Measurements from ENCODE around the gene F11. TPM values are rescaled to one million over a fixed set of nuclear protein-coding genes. Genes with fewer than 3 reads are reported as not detected.

F11 gene
- total and polyA plus RNA-seq, 9 of the 15 experiments (the other 6 are each of a cell fraction or from before 2014, with no cell fraction given), result not detected

GRCh38 chr4:186250760-186251159, 15.2 kb upstream of the F11 start:
- intact Hi-C loops (cut with micrococcal nuclease) (loop anchor here (10.0 kb wide), 1 partner anchor 186 kb away; the partner anchor contains the start of gene TLR3), in situ Hi-C loops (cut with MboI) (no loop called here)
- FAIRE-seq, result no peak
- Histone ChIP-seq H2AFZ (ENCODE audit: low read depth, low read length) (no peak overlapping the region), H3K4me2 (ENCODE audit: insufficient read depth, low read length) (no peak overlapping the region), H3K27ac (ENCODE audit: extremely low read depth, low read depth, low read length) (no peak overlapping the region), H3K9me3 (replicated peaks; ENCODE audit: control insufficient read depth, insufficient read depth, low read depth, low read length) (no peaks in the 10 kb centered on the region), H4K20me1 (replicated peaks; ENCODE audit: control insufficient read depth, insufficient read depth, low read length) (no peaks in the 10 kb centered on the region), H3K4me3 (no peak overlapping the region), H3K79me2 (ENCODE audit: control insufficient read depth, insufficient read depth, low read length) (no peaks in the 10 kb centered on the region), H3K9me1 (ENCODE audit: control insufficient read depth, insufficient read depth, low read length) (no peaks in the 10 kb centered on the region), H3K27me3 (ENCODE audit: control insufficient read depth in 2 of 2, insufficient read depth in 2 of 2, low read length in 2 of 2) (peaks cover 0 to 18% of the 10 kb centered on the region in 2 experiments; a peak in 4 of 5 replicates), H3K36me3 (ENCODE audit: control insufficient read depth, insufficient read depth, low read length) (no peaks in the 10 kb centered on the region), H3K4me1 (replicated peaks in 1 of 2; ENCODE audit: control insufficient read depth in 2 of 2, insufficient read depth in 2 of 2, low read length in 2 of 2) (no peaks in the 10 kb centered on the region), H3K9ac (ENCODE audit: insufficient read depth in 1 of 2, low read depth in 2 of 2, low read length in 2 of 2) (no peak overlapping the region)
- no peak for TF ChIP-seq NFIC (IDR thresholded peaks at IDR 0.05)
- no peak for TF ChIP-seq BDP1 (IDR thresholded peaks at IDR 0.05; ENCODE audit: insufficient read depth, insufficient read length)
- no peak for TF ChIP-seq NFE2L1 (tag; IDR thresholded peaks at IDR 0.05; ENCODE audit: borderline replicate concordance, low read depth)
- no peak for TF ChIP-seq ZNF316 (IDR thresholded peaks at IDR 0.05)
- TF ChIP-seq, protein P1, sequence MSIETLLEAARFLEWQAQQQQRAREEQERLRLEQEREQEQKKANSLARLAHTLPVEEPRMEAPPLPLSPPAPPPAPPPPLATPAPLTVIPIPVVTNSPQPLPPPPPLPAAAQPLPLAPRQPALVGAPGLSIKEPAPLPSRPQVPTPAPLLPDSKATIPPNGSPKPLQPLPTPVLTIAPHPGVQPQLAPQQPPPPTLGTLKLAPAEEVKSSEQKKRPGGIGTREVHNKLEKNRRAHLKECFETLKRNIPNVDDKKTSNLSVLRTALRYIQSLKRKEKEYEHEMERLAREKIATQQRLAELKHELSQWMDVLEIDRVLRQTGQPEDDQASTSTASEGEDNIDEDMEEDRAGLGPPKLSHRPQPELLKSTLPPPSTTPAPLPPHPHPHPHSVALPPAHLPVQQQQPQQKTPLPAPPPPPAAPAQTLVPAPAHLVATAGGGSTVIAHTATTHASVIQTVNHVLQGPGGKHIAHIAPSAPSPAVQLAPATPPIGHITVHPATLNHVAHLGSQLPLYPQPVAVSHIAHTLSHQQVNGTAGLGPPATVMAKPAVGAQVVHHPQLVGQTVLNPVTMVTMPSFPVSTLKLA (conservative IDR thresholded peaks at IDR 0.05), result no peak
- no peak for TF ChIP-seq RBM15 (IDR thresholded peaks at IDR 0.05; ENCODE audit: insufficient read depth, low read length)
- TF ChIP-seq, protein P2, sequence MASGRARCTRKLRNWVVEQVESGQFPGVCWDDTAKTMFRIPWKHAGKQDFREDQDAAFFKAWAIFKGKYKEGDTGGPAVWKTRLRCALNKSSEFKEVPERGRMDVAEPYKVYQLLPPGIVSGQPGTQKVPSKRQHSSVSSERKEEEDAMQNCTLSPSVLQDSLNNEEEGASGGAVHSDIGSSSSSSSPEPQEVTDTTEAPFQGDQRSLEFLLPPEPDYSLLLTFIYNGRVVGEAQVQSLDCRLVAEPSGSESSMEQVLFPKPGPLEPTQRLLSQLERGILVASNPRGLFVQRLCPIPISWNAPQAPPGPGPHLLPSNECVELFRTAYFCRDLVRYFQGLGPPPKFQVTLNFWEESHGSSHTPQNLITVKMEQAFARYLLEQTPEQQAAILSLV (tag; IDR thresholded peaks at IDR 0.05), result no peak
- TF ChIP-seq TCF3 (CRISPR knock-in tag; IDR thresholded peaks at IDR 0.05), result no peak
- TF ChIP-seq, protein P3, sequence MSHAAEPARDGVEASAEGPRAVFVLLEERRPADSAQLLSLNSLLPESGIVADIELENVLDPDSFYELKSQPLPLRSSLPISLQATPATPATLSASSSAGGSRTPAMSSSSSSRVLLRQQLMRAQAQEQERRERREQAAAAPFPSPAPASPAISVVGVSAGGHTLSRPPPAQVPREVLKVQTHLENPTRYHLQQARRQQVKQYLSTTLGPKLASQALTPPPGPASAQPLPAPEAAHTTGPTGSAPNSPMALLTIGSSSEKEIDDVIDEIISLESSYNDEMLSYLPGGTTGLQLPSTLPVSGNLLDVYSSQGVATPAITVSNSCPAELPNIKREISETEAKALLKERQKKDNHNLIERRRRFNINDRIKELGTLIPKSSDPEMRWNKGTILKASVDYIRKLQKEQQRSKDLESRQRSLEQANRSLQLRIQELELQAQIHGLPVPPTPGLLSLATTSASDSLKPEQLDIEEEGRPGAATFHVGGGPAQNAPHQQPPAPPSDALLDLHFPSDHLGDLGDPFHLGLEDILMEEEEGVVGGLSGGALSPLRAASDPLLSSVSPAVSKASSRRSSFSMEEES (CRISPR knock-in tag; IDR thresholded peaks at IDR 0.05), result no peak
- no peak for TF ChIP-seq BRD9 (IDR thresholded peaks at IDR 0.05; ENCODE audit: low read depth, partially characterized antibody)
- no peak for TF ChIP-seq PHF21A (IDR thresholded peaks at IDR 0.05; ENCODE audit: borderline replicate concordance, low read depth)
- TF ChIP-seq ZNF77 (CRISPR knock-in tag; IDR thresholded peaks at IDR 0.05), result no peak
- no peak for TF ChIP-seq ZBTB34 (CRISPR knock-in tag; IDR thresholded peaks at IDR 0.05)
- ChIA-PET POLR2A (no interaction called here), CTCF (ENCODE audit: low intra/inter-chr PET ratio) (no interaction called here)
- no TSS peak for BruUV-seq (replicated peaks)
- ATAC-seq, result no peak
- 0% methylated on average over 2 of the region's 2 CpGs for WGBS (ENCODE audit: insufficient coverage, low coverage, missing lambda C conversion rate)
- no peak for DNase-seq (ENCODE audit: extremely low read depth in 1 of 4, low spot score in 3 of 4)
